HepG2 (cell line): ENCODE results near the gene ACSS1. TPM values are rescaled to one million over a fixed set of nuclear protein-coding genes. Genes with fewer than 3 reads are reported as not detected.

Experiments
- ATM ChIP-seq: fragments of 450-650 bp; IDR thresholded peaks from 2 replicates; pipeline ENCODE4 v1.7.1; 2017; ENCODE audit warnings: mild to moderate bottlenecking, borderline replicate concordance
- DZIP1 ChIP-seq: sonication (generic); formaldehyde crosslinking; IDR thresholded peaks from 2 replicates; pipeline ENCODE4 v1.5.0; 2020; ENCODE audit warnings: mild to moderate bottlenecking, missing genetic modification reagents
- FIP1L1 ChIP-seq: fragments of 200-400 bp; formaldehyde crosslinking; IDR thresholded peaks from 2 replicates; pipeline ENCODE4 v1.6.1; 2018; ENCODE audit warnings: low read depth, mild to moderate bottlenecking, low read length, moderate library complexity, borderline replicate concordance; ENCODE audit not compliant: insufficient read depth
- FOXA1 ChIP-seq, 2 experiments: fragments of 450-650 bp in 1 of 2; sonication (generic) in 1 of 2; formaldehyde crosslinking in 1 of 2; IDR thresholded peaks; 2 replicates each; pipeline versions ENCODE4 v1.4.0 to v1.6.1; 2016 to 2020; ENCODE audit warnings: missing genetic modification reagents in 1 of 2
- MTA3 ChIP-seq: sonication (generic); formaldehyde crosslinking; IDR thresholded peaks from 2 replicates; pipeline ENCODE4 v1.4.0; 2020; ENCODE audit warnings: missing genetic modification reagents
- NKX3-1 ChIP-seq: sonication (generic); formaldehyde crosslinking; IDR thresholded peaks from 2 replicates; pipeline ENCODE4 v1.5.0; 2020; ENCODE audit warnings: missing genetic modification reagents
- PCBP1 ChIP-seq: fragments of 200-400 bp; formaldehyde crosslinking; IDR thresholded peaks from 2 replicates; pipeline ENCODE4 v1.6.1; 2017; ENCODE audit warnings: mild to moderate bottlenecking, low read depth, low read length, borderline replicate concordance
- REXO4 ChIP-seq: sonication (generic); formaldehyde crosslinking; IDR thresholded peaks from 2 replicates; pipeline ENCODE4 v1.8.0; 2022; ENCODE audit warnings: missing genetic modification reagents, mild to moderate bottlenecking, borderline replicate concordance
- SOX6 ChIP-seq, 2 experiments: fragments of 450-650 bp in 1 of 2; sonication (generic) in 1 of 2; formaldehyde crosslinking in 1 of 2; IDR thresholded peaks; 2 replicates each; pipeline versions ENCODE4 v1.4.0 to v1.6.1; 2017 to 2020; ENCODE audit warnings: antibody characterized with exemption in 1 of 2, mild to moderate bottlenecking in 1 of 2, missing genetic modification reagents in 1 of 2
- SPEN ChIP-seq: sonication (generic); formaldehyde crosslinking; IDR thresholded peaks from 2 replicates; pipeline ENCODE4 v1.5.1; 2020; ENCODE audit warnings: low read depth, mild to moderate bottlenecking, missing genetic modification reagents
- SUZ12 ChIP-seq: fragments of 150-350 bp; IDR thresholded peaks from 2 replicates; pipeline ENCODE4 v1.6.1; 2014; ENCODE audit warnings: low read depth, low read length
- TARDBP ChIP-seq: sonication (generic); formaldehyde crosslinking; IDR thresholded peaks from 2 replicates; pipeline ENCODE4 v1.8.0; 2022; ENCODE audit warnings: mild to moderate bottlenecking, missing genetic modification reagents
- TCF7 ChIP-seq: sonication (generic); IDR thresholded peaks from 2 replicates; pipeline ENCODE4 v1.6.1; 2016; ENCODE audit warnings: antibody characterized with exemption, low read depth
- ZKSCAN1 ChIP-seq: fragments of 150-350 bp; IDR thresholded peaks from 2 replicates; pipeline ENCODE4 v1.6.1; 2014; ENCODE audit warnings: low read length
- ZNF350 ChIP-seq: sonication (generic); formaldehyde crosslinking; IDR thresholded peaks from 2 replicates; pipeline ENCODE4 v1.4.0; 2020; ENCODE audit warnings: mild to moderate bottlenecking, low read depth, missing genetic modification reagents, borderline replicate concordance
- ZNF432 ChIP-seq: sonication (generic); formaldehyde crosslinking; IDR thresholded peaks from 2 replicates; pipeline ENCODE4 v1.5.0; 2020; ENCODE audit warnings: missing genetic modification reagents, mild to moderate bottlenecking, borderline replicate concordance
- ZNF556 ChIP-seq: sonication (generic); formaldehyde crosslinking; IDR thresholded peaks from 2 replicates; pipeline ENCODE4 v1.4.0; 2020; ENCODE audit warnings: mild to moderate bottlenecking, missing genetic modification reagents, borderline replicate concordance
- polyA plus RNA-seq, 8 experiments: library from polyadenylated mRNA; depleted of rRNA in 3 of 8; stranded (reverse) in 7 of 8; unstranded in 1 of 8; fragments of >200 nt; fragmentation: Illumina TruSeq in 4 of 8; extraction: Trizol in 4 of 8; gene quantifications; 2 replicates each; pipeline versions ENCODE4 v1.2.1 to v1.2.3, GENCODE V29; 2011 to 2016; ENCODE audit warnings: low read depth in 4 of 8, missing spikeins in 1 of 8, mixed read lengths in 1 of 8; ENCODE audit not compliant: insufficient read depth in 1 of 8
- total RNA-seq, 5 experiments: library from RNA; depleted of rRNA; stranded (reverse); fragments of >200 nt; fragmentation: Illumina TruSeq; extraction: Trizol; gene quantifications; 2 replicates each; pipeline ENCODE4 v1.2.3, GENCODE V29; 2016; ENCODE audit warnings: low read depth in 1 of 5
- TF ChIP-seq, protein P1 (sequence below): sonication (generic); formaldehyde crosslinking; IDR thresholded peaks from 2 replicates; pipeline ENCODE4 v1.4.0; 2020; ENCODE audit warnings: missing genetic modification reagents
- TF ChIP-seq, protein P2 (sequence below): sonication (generic); formaldehyde crosslinking; conservative IDR thresholded peaks from 2 replicates; pipeline ENCODE4 v1.4.0; 2020; ENCODE audit warnings: missing genetic modification reagents

Gene ACSS1
- total and polyA plus RNA-seq, 2 of the 13 experiments (the other 11 are each of a cell fraction or from before 2014, with no cell fraction given) = 15.2 to 41.6 TPM

- TF ChIP-seq, protein P1, sequence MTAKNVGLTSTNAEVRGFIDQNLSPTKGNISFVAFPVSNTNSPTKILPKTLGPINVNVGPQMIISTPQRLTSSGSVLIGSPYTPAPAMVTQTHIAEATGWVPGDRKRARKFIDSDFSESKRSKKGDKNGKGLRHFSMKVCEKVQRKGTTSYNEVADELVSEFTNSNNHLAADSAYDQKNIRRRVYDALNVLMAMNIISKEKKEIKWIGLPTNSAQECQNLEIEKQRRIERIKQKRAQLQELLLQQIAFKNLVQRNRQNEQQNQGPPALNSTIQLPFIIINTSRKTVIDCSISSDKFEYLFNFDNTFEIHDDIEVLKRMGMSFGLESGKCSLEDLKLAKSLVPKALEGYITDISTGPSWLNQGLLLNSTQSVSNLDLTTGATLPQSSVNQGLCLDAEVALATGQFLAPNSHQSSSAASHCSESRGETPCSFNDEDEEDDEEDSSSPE (CRISPR knock-in tag) = no peak
- TF ChIP-seq PCBP1 (no peak), FIP1L1 (no peak), ATM (no peak), NKX3-1 (CRISPR knock-in tag) (no peak), SOX6 (IDR thresholded peaks at IDR 0.05) (no peak), SOX6 (CRISPR knock-in tag; IDR thresholded peaks at IDR 0.05) (0 out of 2 replicates have a peak, but pooled peaks have one; percentile 24), ZNF556 (no peak), ZNF350 (CRISPR knock-in tag) (0 out of 2 replicates have a peak, but pooled peaks have one; percentile 7), DZIP1 (CRISPR knock-in tag) (no peak), SUZ12 (no peak), REXO4 (CRISPR knock-in tag) (0 out of 2 replicates have a peak, but pooled peaks have one; percentile 49), SPEN (no peak), ZKSCAN1 (no peak), TARDBP (CRISPR knock-in tag) (peak; percentile 59; the same call in 1 of the 2 replicates), ZNF432 (no peak), TCF7 (no peak; the same call in 1 of the 2 replicates), FOXA1 (IDR thresholded peaks at IDR 0.05) (no peak), FOXA1 (CRISPR knock-in tag; IDR thresholded peaks at IDR 0.05) (no peak), MTA3 (CRISPR knock-in tag) (no peak)
- TF ChIP-seq, protein P2, sequence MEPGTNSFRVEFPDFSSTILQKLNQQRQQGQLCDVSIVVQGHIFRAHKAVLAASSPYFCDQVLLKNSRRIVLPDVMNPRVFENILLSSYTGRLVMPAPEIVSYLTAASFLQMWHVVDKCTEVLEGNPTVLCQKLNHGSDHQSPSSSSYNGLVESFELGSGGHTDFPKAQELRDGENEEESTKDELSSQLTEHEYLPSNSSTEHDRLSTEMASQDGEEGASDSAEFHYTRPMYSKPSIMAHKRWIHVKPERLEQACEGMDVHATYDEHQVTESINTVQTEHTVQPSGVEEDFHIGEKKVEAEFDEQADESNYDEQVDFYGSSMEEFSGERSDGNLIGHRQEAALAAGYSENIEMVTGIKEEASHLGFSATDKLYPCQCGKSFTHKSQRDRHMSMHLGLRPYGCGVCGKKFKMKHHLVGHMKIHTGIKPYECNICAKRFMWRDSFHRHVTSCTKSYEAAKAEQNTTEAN (CRISPR knock-in tag) = no peak
These were observed 2.0 kb downstream of the ACSS1 start (continued) for GRCh38 chr20:25055711-25056495.
